ENCODE data around the gene ESR1. TPM values are rescaled to one million over a fixed set of nuclear protein-coding genes. Genes with fewer than 3 reads are reported as not detected.

The ESR1 gene
- total and polyA plus RNA-seq, 2 donors from 2014 or later: 1.1 to 5.2 TPM

GRCh38 chr6:152087096-152087495 lies 279.6 kb downstream of the ESR1 start:
- DNase-seq: no peak
- no peak overlapping the region for H3K9ac ChIP-seq (ENCODE audit: low read length in 3 of 3)
- H3K4me1 ChIP-seq (ENCODE audit: control insufficient read depth in 2 of 3, insufficient read depth in 2 of 3, low read depth in 1 of 3, low read length in 3 of 3): no peaks in the 10 kb centered on the region
- no peaks in the 10 kb centered on the region for H3K27me3 ChIP-seq (ENCODE audit: control insufficient read depth, insufficient read depth, low read length)
- intact Hi-C loops (cut with DNase I): no loop called here
- no peaks in the 10 kb centered on the region for H3K36me3 ChIP-seq (ENCODE audit: control insufficient read depth in 2 of 3, insufficient read depth in 3 of 3, low read length in 3 of 3)
- TF ChIP-seq, protein P1, sequence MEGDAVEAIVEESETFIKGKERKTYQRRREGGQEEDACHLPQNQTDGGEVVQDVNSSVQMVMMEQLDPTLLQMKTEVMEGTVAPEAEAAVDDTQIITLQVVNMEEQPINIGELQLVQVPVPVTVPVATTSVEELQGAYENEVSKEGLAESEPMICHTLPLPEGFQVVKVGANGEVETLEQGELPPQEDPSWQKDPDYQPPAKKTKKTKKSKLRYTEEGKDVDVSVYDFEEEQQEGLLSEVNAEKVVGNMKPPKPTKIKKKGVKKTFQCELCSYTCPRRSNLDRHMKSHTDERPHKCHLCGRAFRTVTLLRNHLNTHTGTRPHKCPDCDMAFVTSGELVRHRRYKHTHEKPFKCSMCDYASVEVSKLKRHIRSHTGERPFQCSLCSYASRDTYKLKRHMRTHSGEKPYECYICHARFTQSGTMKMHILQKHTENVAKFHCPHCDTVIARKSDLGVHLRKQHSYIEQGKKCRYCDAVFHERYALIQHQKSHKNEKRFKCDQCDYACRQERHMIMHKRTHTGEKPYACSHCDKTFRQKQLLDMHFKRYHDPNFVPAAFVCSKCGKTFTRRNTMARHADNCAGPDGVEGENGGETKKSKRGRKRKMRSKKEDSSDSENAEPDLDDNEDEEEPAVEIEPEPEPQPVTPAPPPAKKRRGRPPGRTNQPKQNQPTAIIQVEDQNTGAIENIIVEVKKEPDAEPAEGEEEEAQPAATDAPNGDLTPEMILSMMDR (IDR thresholded peaks at IDR 0.05; ENCODE audit: borderline replicate concordance, extremely low read depth, insufficient read depth): no peak
- no peak overlapping the region for H3K27ac ChIP-seq (ENCODE audit: low read depth in 2 of 2, low read length in 2 of 2)
- no peaks in the 10 kb centered on the region for H3K9me3 ChIP-seq (ENCODE audit: control insufficient read depth in 2 of 3, insufficient read depth in 1 of 3, low read length in 3 of 3)
- H3K4me3 ChIP-seq (ENCODE audit: low read length in 3 of 3): no peak overlapping the region
- no peak for FAIRE-seq

DNA sequence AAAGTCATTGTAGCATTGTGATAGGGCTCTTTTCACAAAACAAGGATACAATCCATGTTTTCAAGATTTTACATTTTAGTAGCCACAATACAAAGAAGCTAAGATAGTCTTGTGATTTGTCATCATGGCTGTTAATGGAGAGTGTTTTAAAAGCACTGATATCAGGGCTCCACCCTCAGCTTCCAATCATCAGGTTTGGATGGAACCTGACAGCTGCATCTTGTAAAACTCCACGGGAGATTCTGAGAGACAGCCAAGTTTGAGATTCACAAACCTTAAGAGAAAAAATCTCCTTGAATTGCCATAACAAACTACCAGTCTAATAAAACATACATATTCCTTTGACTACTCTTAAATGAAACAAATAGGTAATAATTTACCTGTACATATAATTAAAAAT lies 280.2 kb downstream of the ESR1 start:
- no peak for FAIRE-seq
- no peaks in the 10 kb centered on the region for H3K36me3 ChIP-seq (ENCODE audit: control insufficient read depth in 2 of 3, insufficient read depth in 3 of 3, low read length in 3 of 3)

DNA sequence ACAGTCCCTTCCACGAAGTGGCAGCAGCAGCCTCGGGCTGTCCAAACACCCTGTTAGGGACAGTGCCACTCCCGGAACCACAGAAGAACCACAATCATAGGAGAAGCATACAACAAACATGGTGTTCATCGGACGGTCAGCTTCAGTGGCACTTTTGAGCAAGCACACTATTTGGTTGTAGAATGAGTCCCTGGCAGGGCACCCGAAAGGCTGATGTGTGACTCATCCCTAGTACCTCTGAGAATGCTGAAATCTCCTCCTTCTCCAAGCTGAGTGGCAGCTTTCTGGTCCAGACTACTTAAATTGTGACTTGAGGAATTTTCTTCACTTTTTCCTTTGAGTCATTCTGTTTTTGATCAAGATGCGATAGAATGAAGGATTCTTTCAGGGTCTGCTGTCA lies 282.5 kb downstream of the ESR1 start:
- intact Hi-C loops (cut with DNase I): no loop called here
- H3K4me3 ChIP-seq (ENCODE audit: low read length in 3 of 3): no peak overlapping the region
- no peak overlapping the region for H3K9ac ChIP-seq (ENCODE audit: low read length in 3 of 3)
- H3K4me1 ChIP-seq (ENCODE audit: control insufficient read depth in 2 of 3, insufficient read depth in 2 of 3, low read depth in 1 of 3, low read length in 3 of 3): no peaks in the 10 kb centered on the region
- TF ChIP-seq, protein P1 (IDR thresholded peaks at IDR 0.05; ENCODE audit: borderline replicate concordance, extremely low read depth, insufficient read depth): no peak
- no peaks in the 10 kb centered on the region for H3K36me3 ChIP-seq (ENCODE audit: control insufficient read depth in 2 of 3, insufficient read depth in 3 of 3, low read length in 3 of 3)
- no peaks in the 10 kb centered on the region for H3K9me3 ChIP-seq (ENCODE audit: control insufficient read depth in 2 of 3, insufficient read depth in 1 of 3, low read length in 3 of 3)
- FAIRE-seq (no peak), DNase-seq (no peak)
- H3K27ac ChIP-seq (ENCODE audit: low read depth in 2 of 2, low read length in 2 of 2): no peak overlapping the region
- H3K27me3 ChIP-seq (ENCODE audit: control insufficient read depth, insufficient read depth, low read length): no peaks in the 10 kb centered on the region

More for the DNA sequence above, 280.2 kb downstream of the ESR1 start:
- Histone ChIP-seq H3K27ac (ENCODE audit: low read depth in 2 of 2, low read length in 2 of 2) (no peak overlapping the region), H3K9ac (ENCODE audit: low read length in 3 of 3) (no peak overlapping the region), H3K27me3 (ENCODE audit: control insufficient read depth, insufficient read depth, low read length) (no peaks in the 10 kb centered on the region), H3K4me3 (ENCODE audit: low read length in 3 of 3) (no peak overlapping the region), H3K4me1 (ENCODE audit: control insufficient read depth in 2 of 3, insufficient read depth in 2 of 3, low read depth in 1 of 3, low read length in 3 of 3) (no peaks in the 10 kb centered on the region), H3K9me3 (ENCODE audit: control insufficient read depth in 2 of 3, insufficient read depth in 1 of 3, low read length in 3 of 3) (no peaks in the 10 kb centered on the region)
- TF ChIP-seq, protein P1 (IDR thresholded peaks at IDR 0.05; ENCODE audit: borderline replicate concordance, extremely low read depth, insufficient read depth): no peak
- DNase-seq: no peak
- intact Hi-C loops (cut with DNase I): no loop called here

GRCh38 chr6:152091201-152091600 lies 283.7 kb downstream of the ESR1 start:
- no peak for FAIRE-seq
- Histone ChIP-seq H3K4me1 (ENCODE audit: control insufficient read depth in 2 of 3, insufficient read depth in 2 of 3, low read depth in 1 of 3, low read length in 3 of 3) (no peaks in the 10 kb centered on the region), H3K27me3 (ENCODE audit: control insufficient read depth, insufficient read depth, low read length) (no peaks in the 10 kb centered on the region), H3K4me3 (ENCODE audit: low read length in 3 of 3) (no peak overlapping the region), H3K9me3 (ENCODE audit: control insufficient read depth in 2 of 3, insufficient read depth in 1 of 3, low read length in 3 of 3) (no peaks in the 10 kb centered on the region), H3K36me3 (ENCODE audit: control insufficient read depth in 2 of 3, insufficient read depth in 3 of 3, low read length in 3 of 3) (no peaks in the 10 kb centered on the region), H3K9ac (ENCODE audit: low read length in 3 of 3) (no peak overlapping the region), H3K27ac (ENCODE audit: low read depth in 2 of 2, low read length in 2 of 2) (no peak overlapping the region)
- no peak for DNase-seq
- intact Hi-C loops (cut with DNase I): no loop called here
- TF ChIP-seq, protein P1 (IDR thresholded peaks at IDR 0.05; ENCODE audit: borderline replicate concordance, extremely low read depth, insufficient read depth): no peak

All from kidney (tissue), 14 donors.